ENCODE measurements around the gene KIRREL3.

The KIRREL3 gene

DNA sequence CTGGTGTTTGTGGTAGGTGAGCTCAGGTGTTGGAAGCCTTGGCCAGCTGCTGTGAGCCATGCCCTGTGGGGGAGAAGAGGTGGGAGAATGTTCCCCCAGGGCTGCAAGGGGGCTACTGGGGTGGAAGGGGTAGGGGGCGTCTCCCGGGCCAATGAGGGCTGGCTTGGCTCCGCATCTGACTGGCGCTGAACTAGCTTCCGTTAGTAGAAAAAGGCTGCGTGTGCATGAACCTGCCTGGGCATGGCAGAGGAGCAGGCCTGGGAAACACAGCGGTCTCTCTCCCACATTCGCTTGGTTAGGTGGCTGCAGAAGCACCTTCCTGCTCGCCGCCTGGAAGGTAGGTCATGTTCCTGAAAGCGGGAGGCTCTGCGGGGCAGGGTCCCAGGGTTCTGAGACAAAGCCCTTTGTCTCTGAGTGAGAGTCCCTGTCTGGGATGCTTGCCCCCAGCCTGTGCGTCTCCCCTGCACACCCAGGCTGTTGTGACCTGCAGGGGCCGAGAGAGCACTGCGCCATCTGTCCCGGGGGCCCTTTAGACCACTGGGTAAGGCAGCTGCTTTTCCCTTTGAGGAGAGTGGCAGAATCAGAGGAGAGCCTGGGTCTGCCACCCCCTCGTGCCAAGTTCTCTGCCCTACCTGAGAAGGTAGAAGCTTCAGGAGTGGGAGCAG, 466.3 kb downstream of the KIRREL3 start:
- no peak for DNase-seq (ENCODE audit: low read depth in 1 of 2, low spot score in 1 of 2)
- Histone ChIP-seq H3K27ac (replicated peaks) (no peak overlapping the region), H3K4me3 (replicated peaks; ENCODE audit: insufficient read depth, low read length) (no peak overlapping the region), H3K27me3 (ENCODE audit: insufficient read depth, poor library complexity, severe bottlenecking) (no peaks in the 10 kb centered on the region)
- TF ChIP-seq, protein P1, sequence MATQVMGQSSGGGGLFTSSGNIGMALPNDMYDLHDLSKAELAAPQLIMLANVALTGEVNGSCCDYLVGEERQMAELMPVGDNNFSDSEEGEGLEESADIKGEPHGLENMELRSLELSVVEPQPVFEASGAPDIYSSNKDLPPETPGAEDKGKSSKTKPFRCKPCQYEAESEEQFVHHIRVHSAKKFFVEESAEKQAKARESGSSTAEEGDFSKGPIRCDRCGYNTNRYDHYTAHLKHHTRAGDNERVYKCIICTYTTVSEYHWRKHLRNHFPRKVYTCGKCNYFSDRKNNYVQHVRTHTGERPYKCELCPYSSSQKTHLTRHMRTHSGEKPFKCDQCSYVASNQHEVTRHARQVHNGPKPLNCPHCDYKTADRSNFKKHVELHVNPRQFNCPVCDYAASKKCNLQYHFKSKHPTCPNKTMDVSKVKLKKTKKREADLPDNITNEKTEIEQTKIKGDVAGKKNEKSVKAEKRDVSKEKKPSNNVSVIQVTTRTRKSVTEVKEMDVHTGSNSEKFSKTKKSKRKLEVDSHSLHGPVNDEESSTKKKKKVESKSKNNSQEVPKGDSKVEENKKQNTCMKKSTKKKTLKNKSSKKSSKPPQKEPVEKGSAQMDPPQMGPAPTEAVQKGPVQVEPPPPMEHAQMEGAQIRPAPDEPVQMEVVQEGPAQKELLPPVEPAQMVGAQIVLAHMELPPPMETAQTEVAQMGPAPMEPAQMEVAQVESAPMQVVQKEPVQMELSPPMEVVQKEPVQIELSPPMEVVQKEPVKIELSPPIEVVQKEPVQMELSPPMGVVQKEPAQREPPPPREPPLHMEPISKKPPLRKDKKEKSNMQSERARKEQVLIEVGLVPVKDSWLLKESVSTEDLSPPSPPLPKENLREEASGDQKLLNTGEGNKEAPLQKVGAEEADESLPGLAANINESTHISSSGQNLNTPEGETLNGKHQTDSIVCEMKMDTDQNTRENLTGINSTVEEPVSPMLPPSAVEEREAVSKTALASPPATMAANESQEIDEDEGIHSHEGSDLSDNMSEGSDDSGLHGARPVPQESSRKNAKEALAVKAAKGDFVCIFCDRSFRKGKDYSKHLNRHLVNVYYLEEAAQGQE (IDR thresholded peaks at IDR 0.05; ENCODE audit: insufficient replicate concordance, low read depth) = no peak
- TF ChIP-seq POLR2AphosphoS5 (IDR thresholded peaks at IDR 0.05; ENCODE audit: low read depth) (no peak), GABPA (IDR thresholded peaks at IDR 0.05; ENCODE audit: low read depth) (no peak), SPI1 (IDR thresholded peaks at IDR 0.05; ENCODE audit: borderline replicate concordance, low read depth) (no peak)
- TF ChIP-seq, protein P2, sequence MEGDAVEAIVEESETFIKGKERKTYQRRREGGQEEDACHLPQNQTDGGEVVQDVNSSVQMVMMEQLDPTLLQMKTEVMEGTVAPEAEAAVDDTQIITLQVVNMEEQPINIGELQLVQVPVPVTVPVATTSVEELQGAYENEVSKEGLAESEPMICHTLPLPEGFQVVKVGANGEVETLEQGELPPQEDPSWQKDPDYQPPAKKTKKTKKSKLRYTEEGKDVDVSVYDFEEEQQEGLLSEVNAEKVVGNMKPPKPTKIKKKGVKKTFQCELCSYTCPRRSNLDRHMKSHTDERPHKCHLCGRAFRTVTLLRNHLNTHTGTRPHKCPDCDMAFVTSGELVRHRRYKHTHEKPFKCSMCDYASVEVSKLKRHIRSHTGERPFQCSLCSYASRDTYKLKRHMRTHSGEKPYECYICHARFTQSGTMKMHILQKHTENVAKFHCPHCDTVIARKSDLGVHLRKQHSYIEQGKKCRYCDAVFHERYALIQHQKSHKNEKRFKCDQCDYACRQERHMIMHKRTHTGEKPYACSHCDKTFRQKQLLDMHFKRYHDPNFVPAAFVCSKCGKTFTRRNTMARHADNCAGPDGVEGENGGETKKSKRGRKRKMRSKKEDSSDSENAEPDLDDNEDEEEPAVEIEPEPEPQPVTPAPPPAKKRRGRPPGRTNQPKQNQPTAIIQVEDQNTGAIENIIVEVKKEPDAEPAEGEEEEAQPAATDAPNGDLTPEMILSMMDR (IDR thresholded peaks at IDR 0.05; ENCODE audit: insufficient read depth, low read length) = no peak

DNA sequence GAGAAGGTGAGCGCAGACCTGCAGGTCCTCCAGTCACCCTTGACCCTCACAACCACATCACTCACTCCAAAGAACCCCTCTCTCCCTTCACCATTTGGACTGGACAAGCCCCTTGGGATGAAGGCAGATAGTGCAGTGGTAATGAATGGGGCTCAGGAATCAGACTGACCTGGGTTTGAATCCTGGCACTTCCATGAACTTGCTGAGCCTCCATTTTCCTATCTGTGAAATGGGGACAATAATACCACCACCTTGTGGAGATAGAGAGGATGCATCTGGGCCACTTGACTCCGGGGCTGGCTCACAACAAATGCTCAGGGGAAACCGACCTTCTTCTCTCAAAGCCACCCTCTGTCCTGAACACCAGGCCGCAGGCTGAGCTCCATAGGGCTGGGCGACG, 467.0 kb downstream of the KIRREL3 start:
- no peak overlapping the region for H3K4me3 ChIP-seq (replicated peaks; ENCODE audit: insufficient read depth, low read length)
- no peak for DNase-seq (ENCODE audit: low read depth in 1 of 2, low spot score in 1 of 2)
- H3K27me3 ChIP-seq (ENCODE audit: insufficient read depth, poor library complexity, severe bottlenecking) = no peaks in the 10 kb centered on the region
- no peak overlapping the region for H3K27ac ChIP-seq (replicated peaks)
- TF ChIP-seq POLR2AphosphoS5 (IDR thresholded peaks at IDR 0.05; ENCODE audit: low read depth) (no peak), GABPA (IDR thresholded peaks at IDR 0.05; ENCODE audit: low read depth) (no peak), SPI1 (IDR thresholded peaks at IDR 0.05; ENCODE audit: borderline replicate concordance, low read depth) (no peak)
- TF ChIP-seq, protein P1 (IDR thresholded peaks at IDR 0.05; ENCODE audit: insufficient replicate concordance, low read depth) = no peak
- TF ChIP-seq, protein P2 (IDR thresholded peaks at IDR 0.05; ENCODE audit: insufficient read depth, low read length) = no peak

DNA sequence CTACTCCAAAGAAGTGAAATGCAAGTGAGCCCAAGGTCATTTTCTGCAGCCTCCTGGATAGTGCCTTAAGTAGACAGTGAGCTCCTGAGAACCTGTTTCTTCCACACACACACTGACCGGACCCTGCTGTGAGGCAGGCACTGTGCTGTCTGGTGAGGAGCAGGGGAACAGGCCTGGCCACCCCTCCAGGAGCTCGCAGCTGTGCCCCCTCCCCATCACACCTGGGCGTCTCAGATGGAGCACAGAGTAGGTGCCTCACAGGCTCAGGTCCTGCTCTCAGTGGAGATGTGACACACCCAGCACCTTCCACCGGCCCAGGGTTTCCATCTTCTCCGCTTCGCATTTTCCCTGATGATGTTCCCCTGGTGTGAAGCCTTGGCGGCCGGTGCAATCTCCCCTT, 470.2 kb downstream of the KIRREL3 start:
- Histone ChIP-seq H3K27me3 (ENCODE audit: insufficient read depth, poor library complexity, severe bottlenecking) (no peaks in the 10 kb centered on the region), H3K4me3 (replicated peaks; ENCODE audit: insufficient read depth, low read length) (no peak overlapping the region), H3K27ac (replicated peaks) (no peak overlapping the region)
- TF ChIP-seq, protein P2 (IDR thresholded peaks at IDR 0.05; ENCODE audit: insufficient read depth, low read length) = no peak
- TF ChIP-seq GABPA (IDR thresholded peaks at IDR 0.05; ENCODE audit: low read depth) (no peak), SPI1 (IDR thresholded peaks at IDR 0.05; ENCODE audit: borderline replicate concordance, low read depth) (no peak), POLR2AphosphoS5 (IDR thresholded peaks at IDR 0.05; ENCODE audit: low read depth) (no peak)
- TF ChIP-seq, protein P1 (IDR thresholded peaks at IDR 0.05; ENCODE audit: insufficient replicate concordance, low read depth) = no peak
- no peak for DNase-seq (ENCODE audit: low read depth in 1 of 2, low spot score in 1 of 2)

Measured in HL-60 (cell line).